Memory B cell (primary cell): ENCODE data around the gene ZNF738.
A peak's percentile ranks its signal among the peaks of the same experiment; 100 is the strongest.
"Not testable (repeated sequence)": the region's sequence is repeated elsewhere in the genome, so short reads cannot be mapped to it uniquely, and the experiment has no call there.

Experiments used
- ATAC-seq: fragments of 150-1000 bp; cut with Tn5 transposase; 2 replicates; pipeline ENCODE4 v1.10.0; 2021; ENCODE audit warnings: low read depth, mild to moderate bottlenecking, moderate library complexity
- DNase-seq, 2 donors: peaks; one replicate each; pipeline ENCODE4 v3.0.0; 2022; ENCODE audit warnings: low spot score in 2 of 2
- H3K27ac Mint-ChIP-seq: one replicate; pipeline ENCODE4 v1.8.0; 2022; ENCODE audit warnings: mild to moderate bottlenecking, moderate library complexity, mixed read lengths
- H3K27me3 Mint-ChIP-seq: one replicate; pipeline ENCODE4 v1.8.0; 2022; ENCODE audit warnings: mixed read lengths
- H3K36me3 Mint-ChIP-seq: one replicate; pipeline ENCODE4 v1.8.0; 2022; ENCODE audit warnings: mild to moderate bottlenecking, mixed read lengths
- H3K4me1 Mint-ChIP-seq: one replicate; pipeline ENCODE4 v1.8.0; 2022; ENCODE audit warnings: mixed read lengths
- H3K4me3 Mint-ChIP-seq: one replicate; pipeline ENCODE4 v1.8.0; 2022; ENCODE audit warnings: mild to moderate bottlenecking, moderate library complexity, mixed read lengths
- H3K9me3 Mint-ChIP-seq: one replicate; pipeline ENCODE4 v1.8.0; 2022; ENCODE audit warnings: mixed read lengths

Gene ZNF738

GRCh38 chr19:21358768-21359451 is at the start of gene ZNF738:
ZNF738 (plus strand) TSS chr19:21359000; CDS start chr19:21359141, 141 bp downstream.
- peak within 1 kb of the TSS; percentile 86 for H3K27ac Mint-ChIP-seq
- DNase-seq, result peak; percentile 70 to 81
- ATAC-seq, result peak; percentile 96
- H3K36me3 Mint-ChIP-seq, result peaks cover 10% of the 10 kb centered on the region
- H3K4me1 Mint-ChIP-seq, result peaks cover 3% of the 10 kb centered on the region
- peak within 1 kb of the TSS; percentile 98 for H3K4me3 Mint-ChIP-seq
- no peaks in the 10 kb centered on the region for H3K9me3 Mint-ChIP-seq
- no peaks in the 10 kb centered on the region for H3K27me3 Mint-ChIP-seq

- not testable (repeated sequence) for DNase-seq, H3K9me3 Mint-ChIP-seq, H3K27me3 Mint-ChIP-seq, H3K4me3 Mint-ChIP-seq, ATAC-seq, H3K27ac Mint-ChIP-seq, H3K4me1 Mint-ChIP-seq
- H3K36me3 Mint-ChIP-seq, result peaks cover 26% of the 10 kb centered on the region
These were observed 46.0 kb upstream of the ZNF738 start for GRCh38 chr19:21312807-21313206.

DNA sequence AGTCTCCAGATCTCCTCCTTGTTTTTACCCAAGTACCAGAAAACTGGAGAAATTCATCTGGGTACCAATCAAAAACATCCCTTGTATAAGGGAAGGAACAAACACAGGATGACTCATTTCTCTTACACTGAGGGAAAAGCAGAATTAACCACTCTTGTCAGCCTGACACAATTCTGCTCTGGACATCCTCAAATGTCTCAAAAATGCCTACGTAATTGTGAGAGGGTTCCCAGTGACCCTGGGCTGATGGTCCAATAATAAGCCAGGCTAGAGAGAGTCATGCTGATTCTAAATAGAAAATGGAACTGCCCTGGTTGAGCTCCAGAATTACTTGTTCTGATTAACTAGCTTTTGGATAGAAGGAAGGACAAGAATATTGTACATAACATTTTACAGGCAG is 44.1 kb upstream of the ZNF738 start:
- Mint-ChIP-seq H3K9me3 (no peaks in the 10 kb centered on the region), H3K4me1 (peaks cover 12% of the 10 kb centered on the region), H3K36me3 (peaks cover 21% of the 10 kb centered on the region), H3K4me3 (no peak overlapping the region), H3K27me3 (no peaks in the 10 kb centered on the region), H3K27ac (no peak overlapping the region)
- DNase-seq (no peak), ATAC-seq (no peak)

DNA sequence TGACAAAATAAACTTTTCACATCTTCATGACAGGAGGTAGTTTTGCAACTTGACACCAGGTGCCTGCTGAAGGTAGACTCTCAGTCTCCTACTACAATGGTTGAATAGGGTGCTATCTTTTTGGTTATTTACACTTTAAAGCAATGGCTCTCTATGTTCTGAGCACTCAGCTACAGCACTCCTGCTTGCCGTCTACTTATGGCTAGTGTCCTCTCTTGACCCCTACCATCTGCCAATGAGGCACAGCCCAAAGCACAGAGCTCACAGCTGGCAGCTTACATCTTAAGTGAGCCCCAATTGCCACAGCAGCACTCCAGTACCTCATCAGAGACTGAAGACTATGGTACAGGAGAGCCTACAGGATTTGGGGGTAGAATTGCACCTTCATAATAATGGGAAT is 41.0 kb upstream of the ZNF738 start:
- ATAC-seq, result no peak
- H3K4me3 Mint-ChIP-seq, result no peak overlapping the region
- H3K9me3 Mint-ChIP-seq, result no peaks in the 10 kb centered on the region
- H3K4me1 Mint-ChIP-seq, result peaks cover 24% of the 10 kb centered on the region
- DNase-seq, result no peak
- H3K36me3 Mint-ChIP-seq, result peaks cover 33% of the 10 kb centered on the region
- H3K27me3 Mint-ChIP-seq, result no peaks in the 10 kb centered on the region
- peak overlapping the region; percentile 28 for H3K27ac Mint-ChIP-seq

DNA sequence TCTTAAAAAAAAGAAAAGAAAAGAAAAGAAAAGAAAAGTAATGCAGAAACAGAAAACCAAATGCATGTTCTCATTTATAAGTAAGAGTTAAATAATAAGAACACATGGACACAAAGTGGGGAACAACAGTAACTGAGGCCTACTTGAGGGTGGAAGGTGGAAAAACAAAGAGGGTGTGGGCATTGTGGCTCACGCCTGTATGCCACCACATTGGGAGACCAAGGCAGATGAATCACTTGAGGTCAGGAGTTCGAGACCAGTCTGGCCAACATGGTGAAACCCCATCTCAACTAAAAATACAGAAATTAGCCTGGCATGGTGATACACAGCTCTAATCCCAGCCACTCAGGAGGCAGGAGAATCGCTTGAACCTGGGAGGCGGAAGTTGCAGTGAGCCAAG is 37.7 kb upstream of the ZNF738 start:
- Mint-ChIP-seq H3K4me3 (no peak overlapping the region), H3K4me1 (peaks cover 30% of the 10 kb centered on the region), H3K27me3 (no peaks in the 10 kb centered on the region), H3K36me3 (peaks cover 42% of the 10 kb centered on the region), H3K9me3 (peaks cover 6% of the 10 kb centered on the region), H3K27ac (no peak overlapping the region)
- DNase-seq (no peak), ATAC-seq (no peak)

DNA sequence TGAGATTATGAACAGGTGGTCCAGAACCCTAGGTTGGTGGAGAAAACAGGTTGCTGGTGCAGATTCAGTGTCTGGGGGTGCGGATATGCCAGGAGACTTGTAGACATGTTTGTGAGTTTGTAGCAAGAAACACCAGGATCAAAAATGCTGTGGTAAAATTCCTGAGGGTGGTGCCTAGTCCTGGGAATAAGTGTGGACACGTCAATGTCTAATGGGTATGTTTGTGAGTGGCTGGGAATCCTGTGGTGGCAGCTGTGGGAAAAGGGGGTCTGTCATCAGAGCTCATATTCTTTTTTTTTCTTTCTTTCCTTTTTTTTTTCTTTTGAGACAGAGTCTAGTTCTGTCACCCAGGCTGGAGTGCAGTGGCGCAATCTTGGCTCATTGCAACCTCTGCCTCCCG is 36.8 kb upstream of the ZNF738 start:
- H3K36me3 Mint-ChIP-seq, result peaks cover 44% of the 10 kb centered on the region
- no peak overlapping the region for H3K4me3 Mint-ChIP-seq
- peaks cover 9% of the 10 kb centered on the region for H3K9me3 Mint-ChIP-seq
- H3K27me3 Mint-ChIP-seq, result no peaks in the 10 kb centered on the region
- ATAC-seq (no peak), DNase-seq (no peak)
- peaks cover 33% of the 10 kb centered on the region for H3K4me1 Mint-ChIP-seq
- no peak overlapping the region for H3K27ac Mint-ChIP-seq

DNA sequence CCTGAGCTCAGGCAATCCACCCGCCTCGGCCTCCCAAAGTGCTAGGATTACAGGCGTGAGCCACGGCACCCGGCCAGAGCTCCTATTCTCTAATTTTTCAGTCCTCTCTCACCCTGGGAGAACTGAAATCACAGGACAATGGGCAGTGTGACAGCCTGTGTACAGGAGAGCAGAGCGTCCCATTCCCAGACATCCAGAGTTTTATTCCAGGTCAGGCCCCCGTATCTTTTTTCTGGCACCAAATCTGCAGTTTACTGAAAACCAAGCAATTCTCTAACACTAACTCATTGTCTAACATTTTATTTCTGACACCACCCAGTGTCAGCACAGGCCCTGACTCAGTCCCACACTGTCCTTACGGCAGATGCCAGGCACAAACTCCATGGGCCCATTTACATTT is 36.3 kb upstream of the ZNF738 start:
- Mint-ChIP-seq H3K27me3 (no peaks in the 10 kb centered on the region), H3K27ac (no peak overlapping the region), H3K9me3 (peaks cover 9% of the 10 kb centered on the region), H3K36me3 (peaks cover 39% of the 10 kb centered on the region), H3K4me3 (no peak overlapping the region), H3K4me1 (peaks cover 33% of the 10 kb centered on the region)
- DNase-seq (no peak), ATAC-seq (no peak)

GRCh38 chr19:21323000-21323399 is 35.8 kb upstream of the ZNF738 start:
- Mint-ChIP-seq H3K4me1 (peaks cover 32% of the 10 kb centered on the region), H3K9me3 (peaks cover 9% of the 10 kb centered on the region), H3K27ac (no peak overlapping the region)

GRCh38 chr19:21326169-21326568 is 32.6 kb upstream of the ZNF738 start:
- Mint-ChIP-seq H3K36me3 (peaks cover 30% of the 10 kb centered on the region), H3K27me3 (no peaks in the 10 kb centered on the region), H3K27ac (no peak overlapping the region), H3K4me1 (peaks cover 32% of the 10 kb centered on the region), H3K4me3 (no peak overlapping the region), H3K9me3 (peaks cover 9% of the 10 kb centered on the region)
- no peak for DNase-seq
- no peak for ATAC-seq

More at GRCh38 chr19:21323000-21323399, 35.8 kb upstream of the ZNF738 start:
- DNase-seq, result no peak
- H3K27me3 Mint-ChIP-seq, result no peaks in the 10 kb centered on the region
- ATAC-seq, result no peak
- peaks cover 39% of the 10 kb centered on the region for H3K36me3 Mint-ChIP-seq
- H3K4me3 Mint-ChIP-seq, result no peak overlapping the region

DNA sequence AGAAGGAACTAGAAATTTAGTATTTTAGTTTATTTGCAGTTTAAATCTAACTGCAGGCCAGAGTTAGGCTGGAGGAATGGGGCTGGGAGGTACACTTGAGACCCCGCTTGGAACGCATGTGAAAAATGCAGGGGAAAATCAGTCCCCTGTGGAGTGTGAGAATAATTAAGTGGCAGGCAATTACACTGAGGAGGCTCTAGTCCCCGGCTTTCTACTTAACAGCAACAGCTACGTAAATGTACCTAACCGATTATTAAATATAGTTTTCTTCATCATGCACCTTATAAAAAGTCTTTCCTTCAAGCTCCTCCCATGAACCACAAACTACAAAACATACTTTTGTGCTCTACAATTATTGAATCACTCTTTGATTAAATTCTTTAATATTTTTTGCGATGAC is 30.4 kb upstream of the ZNF738 start:
- DNase-seq, result no peak
- Mint-ChIP-seq H3K4me3 (peak overlapping the region; percentile 97), H3K4me1 (peaks cover 22% of the 10 kb centered on the region), H3K27ac (peak overlapping the region; percentile 95), H3K9me3 (peaks cover 9% of the 10 kb centered on the region), H3K27me3 (no peaks in the 10 kb centered on the region), H3K36me3 (peaks cover 18% of the 10 kb centered on the region)
- peak; percentile 14 for ATAC-seq

DNA sequence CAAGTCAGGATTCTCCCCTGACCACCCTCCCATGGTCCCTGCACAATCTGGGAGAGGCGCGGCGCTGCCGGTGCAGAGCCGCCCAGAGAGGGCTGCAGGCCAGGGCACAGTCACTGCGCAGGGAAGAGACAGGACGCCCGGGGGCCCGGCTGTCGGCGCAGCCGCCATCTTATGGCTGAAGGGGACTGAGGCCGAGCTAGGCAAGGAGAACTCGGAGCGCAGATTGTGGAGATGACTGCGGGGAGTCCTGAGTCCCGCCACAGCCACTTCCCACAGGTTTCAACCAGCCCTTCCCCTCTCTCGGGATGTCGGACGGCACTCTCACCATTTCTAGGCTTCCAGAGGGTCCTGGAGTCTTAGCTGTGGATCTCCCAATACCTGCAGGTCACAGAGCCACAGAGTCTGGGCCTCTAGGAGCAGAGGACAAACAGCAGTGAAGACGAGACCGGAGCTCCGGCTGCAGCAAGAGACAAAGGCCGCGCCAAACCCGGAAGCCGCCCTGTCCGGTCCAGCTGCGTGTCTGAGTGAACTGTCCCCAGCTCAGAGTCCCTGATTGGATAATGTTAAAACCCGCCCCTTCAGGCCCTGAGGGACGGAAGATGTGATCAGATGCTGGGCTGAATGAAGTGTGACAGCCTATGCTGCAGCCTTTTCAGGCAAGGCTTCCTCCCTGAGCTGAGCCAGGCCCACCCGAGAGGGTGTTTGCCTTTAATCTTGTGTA is 29.8 kb upstream of the ZNF738 start, which contains the start of gene ZNF708:
Gene ZNF708, minus strand, starts transcription at position 526 of the 721 bp plus-strand sequence. Its CDS starts 198 bp downstream, at position 328.
- Mint-ChIP-seq H3K36me3 (peaks cover 18% of the 10 kb centered on the region), H3K9me3 (peaks cover 9% of the 10 kb centered on the region), H3K4me3 (peak within 1 kb of the TSS; percentile 97), H3K27ac (peak within 1 kb of the TSS; percentile 95), H3K27me3 (no peaks in the 10 kb centered on the region), H3K4me1 (peaks cover 19% of the 10 kb centered on the region)
- ATAC-seq, result peak; percentile 95
- DNase-seq, result peak; percentile 62

DNA sequence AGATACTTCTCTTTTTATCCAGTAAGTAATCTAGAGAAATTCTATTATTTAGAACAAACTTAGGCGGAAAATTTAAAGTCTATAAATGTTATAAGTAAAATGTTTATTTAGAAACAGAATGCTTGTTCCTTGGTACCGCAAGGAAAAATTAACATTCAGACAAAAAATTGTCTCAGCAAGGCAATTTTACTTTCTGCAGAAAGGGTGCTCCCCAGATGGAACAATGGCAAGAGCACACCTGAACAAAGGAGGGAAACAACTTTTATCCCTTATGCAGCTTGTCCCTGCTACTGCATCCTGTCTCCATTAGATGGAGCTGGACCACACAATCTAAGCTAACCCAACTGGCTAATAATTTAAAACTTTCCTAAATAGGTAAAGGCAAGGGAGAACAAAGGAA is 23.1 kb upstream of the ZNF738 start:
- DNase-seq (no peak), ATAC-seq (no peak)
- Mint-ChIP-seq H3K9me3 (peaks cover 9% of the 10 kb centered on the region), H3K4me1 (no peaks in the 10 kb centered on the region), H3K27ac (no peak overlapping the region), H3K27me3 (no peaks in the 10 kb centered on the region), H3K4me3 (no peak overlapping the region), H3K36me3 (peaks cover 2% of the 10 kb centered on the region)

- peaks cover 14% of the 10 kb centered on the region for H3K9me3 Mint-ChIP-seq
- H3K27me3 Mint-ChIP-seq, H3K27ac Mint-ChIP-seq, ATAC-seq, H3K4me3 Mint-ChIP-seq, H3K4me1 Mint-ChIP-seq, H3K36me3 Mint-ChIP-seq, DNase-seq: not testable (repeated sequence)
These were observed 14.0 kb upstream of the ZNF738 start for GRCh38 chr19:21344841-21345240.

- Mint-ChIP-seq H3K27me3 (no peaks in the 10 kb centered on the region), H3K9me3 (peaks cover 9% of the 10 kb centered on the region), H3K27ac (no peak overlapping the region), H3K36me3 (no peaks in the 10 kb centered on the region), H3K4me3 (no peak overlapping the region), H3K4me1 (no peaks in the 10 kb centered on the region)
- no peak for DNase-seq
- no peak for ATAC-seq
These were observed 6.0 kb upstream of the ZNF738 start for GRCh38 chr19:21352830-21353229.
